Tibial nerve (tissue), 4 donors: ENCODE results near the gene ISCA2. TPM values are rescaled to one million over a fixed set of nuclear protein-coding genes. Genes with fewer than 3 reads are reported as not detected.
"Not testable (repeated sequence)": the region's sequence is repeated elsewhere in the genome, so short reads cannot be mapped to it uniquely, and the experiment has no call there.

Experiments
- DNase-seq, 2 donors: peaks; one replicate each; pipeline ENCODE4 v3.0.0-alpha.2; 2019; ENCODE audit warnings: low spot score in 2 of 2
- H3K27ac ChIP-seq, 4 donors: fragments of 200-600 bp; sonication (generic) in 3 of 4; one replicate each; pipeline ENCODE4 v1.5.1; 2017 to 2019; ENCODE audit warnings: mild to moderate bottlenecking in 1 of 4
- H3K27me3 ChIP-seq, 2 donors: fragments of 200-600 bp; sonication (generic) in 1 of 2; one replicate each; pipeline versions ENCODE4 v1.5.1 to v1.6.0; 2017 to 2019
- H3K36me3 ChIP-seq, 3 donors: fragments of 200-600 bp; sonication (generic); one replicate each; pipeline ENCODE4 v1.5.1; 2018 to 2019
- H3K4me1 ChIP-seq, 4 donors: fragments of 200-600 bp; sonication (generic) in 3 of 4; one replicate each; pipeline ENCODE4 v1.5.1; 2017 to 2019
- H3K4me3 ChIP-seq, 4 donors: fragments of 200-600 bp; sonication (generic) in 3 of 4; one replicate each; pipeline ENCODE4 v1.5.1; 2017 to 2019; ENCODE audit warnings: mild to moderate bottlenecking in 1 of 4, moderate library complexity in 1 of 4
- H3K9me3 ChIP-seq, 4 donors: fragments of 200-600 bp; sonication (generic) in 3 of 4; one replicate each; pipeline ENCODE4 v1.5.1; 2017 to 2019
- EP300 ChIP-seq, 2 donors: sonication (generic); formaldehyde crosslinking; IDR thresholded peaks; one replicate each; pipeline ENCODE4 v1.6.1; 2017; ENCODE audit warnings: antibody characterized with exemption in 2 of 2, mild to moderate bottlenecking in 1 of 2
- POLR2A ChIP-seq, 2 donors: fragments of 450-650 bp; IDR thresholded peaks; one replicate each; pipeline ENCODE4 v1.6.1; 2017; ENCODE audit warnings: antibody characterized with exemption in 2 of 2, mild to moderate bottlenecking in 2 of 2, moderate library complexity in 2 of 2
- WGBS, 2 donors: methylation state at CpG; one replicate each; pipeline ENCODE4 v1.1.5; 2018; 5-methylcytosine and 5-hydroxymethylcytosine counted together
- total RNA-seq, 4 donors: library from RNA; depleted of rRNA; stranded (reverse); fragments of >200 nt; gene quantifications; one replicate each; pipeline ENCODE4 v1.1.0, GENCODE V29; 2016
- TF ChIP-seq, protein P1 (sequence below), 5 experiments: fragments of 200-600 bp in 3 of 5; fragments of 450-650 bp in 2 of 5; sonication (generic) in 3 of 5; IDR thresholded peaks; one replicate each; pipeline ENCODE4 v1.5.1; 2016 to 2019; ENCODE audit warnings: antibody characterized with exemption in 5 of 5, mild to moderate bottlenecking in 3 of 5, moderate library complexity in 2 of 5

Gene ISCA2
- 10 to 100 TPM in 3 of 4 donors, 1 to 10 TPM in 1; 7.3 to 14.9 (median 12.4) TPM for total RNA-seq

DNA sequence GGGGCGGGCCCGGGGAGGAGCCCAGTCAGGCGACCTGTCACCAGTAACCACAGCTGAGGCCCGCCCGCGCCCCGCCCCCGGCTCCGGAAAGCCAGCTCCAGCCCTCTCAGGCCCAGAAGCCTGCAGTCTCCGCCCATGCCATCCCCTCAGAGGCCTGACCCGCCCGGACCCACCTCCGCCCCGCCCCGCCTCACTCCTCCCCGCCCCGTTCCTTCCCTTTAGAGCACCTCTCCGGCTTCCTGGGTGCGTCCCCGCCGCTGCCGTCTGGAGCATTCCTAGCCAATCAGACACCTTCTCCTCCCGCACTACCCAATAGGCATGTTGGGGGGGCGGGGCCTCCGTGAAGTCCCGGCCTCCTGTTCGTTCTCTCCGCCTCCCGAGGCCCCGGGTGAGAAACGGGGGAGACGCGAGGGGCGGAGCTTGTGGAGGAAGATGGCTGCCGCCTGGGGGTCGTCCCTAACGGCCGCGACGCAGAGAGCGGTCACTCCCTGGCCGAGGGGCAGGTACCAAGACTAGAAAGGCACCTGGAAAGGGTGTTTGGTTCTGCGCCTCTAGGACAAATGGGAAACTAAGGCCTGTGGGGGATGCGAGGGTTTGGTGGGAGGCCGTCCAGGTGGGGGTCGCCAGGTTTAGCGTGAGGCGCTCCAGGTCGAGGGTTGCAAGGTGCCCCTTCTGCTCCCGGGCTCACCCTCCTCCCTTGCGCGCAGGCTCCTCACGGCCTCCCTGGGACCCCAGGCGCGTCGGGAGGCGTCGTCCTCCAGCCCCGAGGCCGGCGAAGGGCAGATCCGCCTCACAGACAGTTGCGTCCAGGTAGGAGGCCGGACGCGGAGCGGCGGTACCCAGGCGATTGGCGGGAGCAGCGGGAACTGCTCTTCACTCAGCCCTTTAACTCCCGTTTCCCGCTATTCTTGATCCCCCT, at the start of gene ISCA2:
TSS of gene ISCA2 (plus strand) at position 423 of the 919 bp plus-strand sequence. CDS start at position 433, 10 bp downstream.
- peaks cover 0 to 50% (median 19%) of the 10 kb centered on the region in 4 donors for H3K4me1 ChIP-seq
- H3K36me3 ChIP-seq: peaks cover 0 to 16% (median 0%) of the 10 kb centered on the region in 3 donors
- WGBS, 2 donors: 0 to 1% methylated on average over 40 to 48 of the region's 73 CpGs

GRCh38 chr14:74444866-74445265, 48.7 kb upstream of the ISCA2 start:
- Histone ChIP-seq H3K27ac (no peak overlapping the region), H3K36me3 (no peaks in the 10 kb centered on the region), H3K9me3 (no peaks in the 10 kb centered on the region), H3K4me1 (no peaks in the 10 kb centered on the region), H3K27me3 (no peaks in the 10 kb centered on the region), H3K4me3 (no peak overlapping the region)
- WGBS, 2 donors: 15 to 17% methylated on average over 3 of the region's 3 CpGs
- no peak for DNase-seq
- TF ChIP-seq EP300 (IDR thresholded peaks at IDR 0.05) (no peak), POLR2A (IDR thresholded peaks at IDR 0.05) (no peak)
- TF ChIP-seq, protein P1, sequence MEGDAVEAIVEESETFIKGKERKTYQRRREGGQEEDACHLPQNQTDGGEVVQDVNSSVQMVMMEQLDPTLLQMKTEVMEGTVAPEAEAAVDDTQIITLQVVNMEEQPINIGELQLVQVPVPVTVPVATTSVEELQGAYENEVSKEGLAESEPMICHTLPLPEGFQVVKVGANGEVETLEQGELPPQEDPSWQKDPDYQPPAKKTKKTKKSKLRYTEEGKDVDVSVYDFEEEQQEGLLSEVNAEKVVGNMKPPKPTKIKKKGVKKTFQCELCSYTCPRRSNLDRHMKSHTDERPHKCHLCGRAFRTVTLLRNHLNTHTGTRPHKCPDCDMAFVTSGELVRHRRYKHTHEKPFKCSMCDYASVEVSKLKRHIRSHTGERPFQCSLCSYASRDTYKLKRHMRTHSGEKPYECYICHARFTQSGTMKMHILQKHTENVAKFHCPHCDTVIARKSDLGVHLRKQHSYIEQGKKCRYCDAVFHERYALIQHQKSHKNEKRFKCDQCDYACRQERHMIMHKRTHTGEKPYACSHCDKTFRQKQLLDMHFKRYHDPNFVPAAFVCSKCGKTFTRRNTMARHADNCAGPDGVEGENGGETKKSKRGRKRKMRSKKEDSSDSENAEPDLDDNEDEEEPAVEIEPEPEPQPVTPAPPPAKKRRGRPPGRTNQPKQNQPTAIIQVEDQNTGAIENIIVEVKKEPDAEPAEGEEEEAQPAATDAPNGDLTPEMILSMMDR (IDR thresholded peaks at IDR 0.05): no peak

More for the DNA sequence above, at the start of gene ISCA2:
- TF ChIP-seq, protein P1 (IDR thresholded peaks at IDR 0.05): peak in 1 of 5 experiments; percentile 4
- peak in 1 of 2 donors; percentile 34 for TF ChIP-seq POLR2A (IDR thresholded peaks at IDR 0.05)
- peak in 1 of 2 donors; percentile 46 for TF ChIP-seq EP300 (IDR thresholded peaks at IDR 0.05)
- peak; percentile 98 to 99 for DNase-seq
- Histone ChIP-seq H3K4me3 (peak within 1 kb of the TSS; percentile 61 to 95 (median 86)), H3K9me3 (no peaks in the 10 kb centered on the region), H3K27ac (peak within 1 kb of the TSS; percentile 85 to 99 (median 92)), H3K27me3 (no peaks in the 10 kb centered on the region)

GRCh38 chr14:74454397-74454796, 39.2 kb upstream of the ISCA2 start:
- WGBS, 2 donors: 71 to 74% methylated on average over 5 of the region's 5 CpGs
- H3K9me3 ChIP-seq, H3K27me3 ChIP-seq, DNase-seq, H3K27ac ChIP-seq, H3K36me3 ChIP-seq, H3K4me3 ChIP-seq, H3K4me1 ChIP-seq: not testable (repeated sequence)

- no peak for DNase-seq
- H3K4me1 ChIP-seq: no peaks in the 10 kb centered on the region
- H3K27me3 ChIP-seq: no peaks in the 10 kb centered on the region
- TF ChIP-seq, protein P1 (IDR thresholded peaks at IDR 0.05): no peak
- TF ChIP-seq EP300 (IDR thresholded peaks at IDR 0.05) (no peak), POLR2A (IDR thresholded peaks at IDR 0.05) (no peak)
- H3K9me3 ChIP-seq: no peaks in the 10 kb centered on the region
- H3K27ac ChIP-seq: no peak overlapping the region
- WGBS, 2 donors: 73 to 75% methylated on average over 17 of the region's 17 CpGs
- H3K36me3 ChIP-seq: no peaks in the 10 kb centered on the region
- H3K4me3 ChIP-seq: no peak overlapping the region
These were observed 36.6 kb upstream of the ISCA2 start for GRCh38 chr14:74456684-74457564.

DNA sequence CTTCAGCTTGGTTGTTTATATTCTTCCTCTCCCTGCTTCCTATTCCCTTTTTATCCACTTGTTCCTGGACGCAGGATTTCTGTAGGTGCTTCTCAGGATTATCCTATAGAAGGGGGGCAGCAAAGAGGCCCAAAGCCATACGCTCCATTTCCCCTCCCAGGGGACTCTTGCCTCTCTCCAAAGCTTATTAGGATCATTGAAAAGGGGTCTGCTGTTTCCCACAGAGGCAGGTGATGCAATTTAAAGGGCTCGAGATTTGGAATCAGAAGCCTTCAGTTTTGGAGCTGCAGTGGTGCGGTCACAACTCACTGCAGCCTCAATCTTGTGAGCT, 36.0 kb upstream of the ISCA2 start:
- Histone ChIP-seq H3K4me1 (no peaks in the 10 kb centered on the region), H3K4me3 (no peak overlapping the region), H3K36me3 (no peaks in the 10 kb centered on the region), H3K27ac (no peak overlapping the region), H3K27me3 (no peaks in the 10 kb centered on the region), H3K9me3 (no peaks in the 10 kb centered on the region)
- TF ChIP-seq, protein P1 (IDR thresholded peaks at IDR 0.05): no peak
- TF ChIP-seq EP300 (IDR thresholded peaks at IDR 0.05): no peak
- no peak for TF ChIP-seq POLR2A (IDR thresholded peaks at IDR 0.05)
- 69 to 72% methylated on average over 4 of the region's 4 CpGs for WGBS, 2 donors
- no peak for DNase-seq
